Left renal pelvis (tissue), 4 donors: ENCODE data around the gene SERPINA6. TPM values are rescaled to one million over a fixed set of nuclear protein-coding genes. Genes with fewer than 3 reads are reported as not detected.
"Not testable (repeated sequence)": the region's sequence is repeated elsewhere in the genome, so short reads cannot be mapped to it uniquely, and the experiment has no call there.

ENCODE experiments used
- DNase-seq, 4 donors: peaks; one replicate each; pipeline ENCODE4 v3.0.0-alpha.2; 2013; ENCODE audit warnings: low read depth in 4 of 4, low spot score in 3 of 4
- polyA plus RNA-seq, 4 donors: library from polyadenylated mRNA; unstranded; fragments of 120-200 nt; gene quantifications; one replicate each; pipeline ENCODE4 v1.2.1, GENCODE V29; 2013; ENCODE audit not compliant: insufficient read length in 4 of 4

SERPINA6 gene
- polyA plus RNA-seq, 4 donors: 1.4 to 7.3 (median 3.9) TPM

GRCh38 chr14:94295360-94296180, 27.6 kb downstream of the SERPINA6 start:
- DNase-seq: no peak

- DNase-seq: no peak
Measured at GRCh38 chr14:94293578-94293924, 29.6 kb downstream of the SERPINA6 start.

DNA sequence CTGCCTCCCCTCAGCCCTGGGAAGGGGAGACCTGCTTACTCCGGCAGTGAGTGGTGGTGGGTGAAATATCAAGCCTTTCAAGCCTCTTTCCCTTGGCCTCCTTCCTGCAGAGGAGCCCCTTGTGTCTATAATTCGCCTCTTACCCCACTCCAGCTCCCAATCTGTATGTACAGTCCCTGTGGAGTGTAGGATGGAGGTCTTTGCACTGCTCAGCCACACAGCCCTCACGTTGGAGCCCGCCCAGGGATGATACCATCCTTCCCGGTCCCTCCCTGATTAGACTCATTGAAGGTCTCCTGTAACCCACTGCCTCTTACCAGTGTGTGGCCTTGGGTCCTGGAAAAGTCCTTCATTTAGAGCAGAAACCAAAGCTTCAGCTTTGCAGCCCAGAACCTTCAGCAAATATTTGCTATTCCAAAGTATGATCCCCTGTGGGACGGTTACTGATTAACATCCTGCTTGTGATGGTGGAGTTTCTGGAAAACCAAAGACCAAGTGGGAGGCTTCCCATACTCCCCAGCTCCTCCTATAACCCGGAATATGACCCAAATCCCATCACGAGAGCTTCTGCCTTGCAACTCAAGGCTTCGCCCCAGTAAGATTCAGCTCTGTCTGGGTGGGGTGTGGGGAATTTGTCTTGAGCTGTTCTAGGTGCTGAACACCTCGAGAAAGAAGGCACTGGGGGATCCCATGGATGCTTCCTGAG, 30.1 kb downstream of the SERPINA6 start, which contains the start of gene SERPINA10:
TSS of gene SERPINA10 (minus strand) at position 397 of the 706 bp plus-strand sequence. CDS start 2,675 bp downstream, outside the sequence.
- DNase-seq: no peak

GRCh38 chr14:94292526-94292871, 30.6 kb downstream of the SERPINA6 start:
- no peak for DNase-seq

- no peak for DNase-seq
Measured at GRCh38 chr14:94291906-94292525, 31.1 kb downstream of the SERPINA6 start.

GRCh38 chr14:94291159-94291905, 31.8 kb downstream of the SERPINA6 start:
- no peak for DNase-seq

GRCh38 chr14:94290197-94290596, 32.9 kb downstream of the SERPINA6 start:
- DNase-seq: no peak

- DNase-seq: no peak
Measured at GRCh38 chr14:94288610-94289465, 34.3 kb downstream of the SERPINA6 start.

GRCh38 chr14:94285158-94285557, 38.0 kb downstream of the SERPINA6 start:
- no peak for DNase-seq

- no peak for DNase-seq
Measured at GRCh38 chr14:94284221-94284620, 38.9 kb downstream of the SERPINA6 start.

DNA sequence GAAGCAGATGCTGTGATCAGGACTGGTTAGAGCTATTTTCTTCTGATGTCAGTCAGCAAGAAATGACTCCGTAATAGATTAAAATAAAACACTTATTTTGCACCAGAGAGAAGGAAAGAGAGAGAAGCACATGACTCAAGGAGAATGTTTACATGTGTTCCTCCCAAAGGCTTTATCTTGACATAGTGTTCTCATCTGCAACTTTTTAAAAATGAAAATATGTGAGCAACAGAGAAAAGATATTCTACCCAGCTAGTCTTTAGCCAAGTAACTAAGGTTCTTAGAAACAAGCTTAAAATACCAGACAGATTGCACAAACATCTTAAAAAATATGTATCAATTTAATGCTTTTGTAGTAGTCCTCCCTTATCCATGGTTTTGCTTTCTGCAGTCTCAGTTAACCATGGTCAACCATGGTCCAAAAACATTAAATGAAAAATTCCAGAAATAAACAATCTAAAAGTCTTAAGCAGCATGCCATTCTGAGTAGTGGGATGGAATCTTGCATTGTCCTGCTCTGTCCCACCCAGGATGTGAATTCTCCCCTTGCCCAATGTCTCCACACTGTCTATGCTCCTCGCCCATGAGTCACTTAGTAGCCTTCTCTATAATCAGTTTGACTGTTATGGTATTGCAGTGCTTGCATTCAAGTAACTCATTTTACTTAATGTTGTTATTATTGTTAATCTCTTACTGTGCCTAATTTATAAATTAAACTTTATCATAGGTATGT, 40.0 kb downstream of the SERPINA6 start:
- DNase-seq: no peak

DNA sequence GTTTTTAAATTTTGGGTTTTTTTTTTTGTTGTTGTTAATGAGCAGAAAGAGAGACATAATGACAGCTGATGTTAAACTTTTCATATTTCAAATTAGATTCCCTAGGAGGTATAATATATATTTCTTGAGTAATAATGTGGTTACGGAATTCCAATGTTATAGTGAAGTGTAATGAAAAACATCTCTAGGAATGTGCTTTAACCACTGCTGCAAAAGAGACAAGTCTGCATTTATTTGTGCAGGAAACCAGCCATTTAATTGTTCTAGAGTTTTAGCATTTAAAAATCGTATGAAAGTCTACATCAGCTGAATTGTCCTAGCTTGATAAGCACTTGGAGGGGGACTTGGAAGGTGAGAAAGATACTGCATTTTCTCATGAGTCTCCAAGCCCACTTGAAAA, 44.4 kb downstream of the SERPINA6 start:
- DNase-seq: no peak

DNA sequence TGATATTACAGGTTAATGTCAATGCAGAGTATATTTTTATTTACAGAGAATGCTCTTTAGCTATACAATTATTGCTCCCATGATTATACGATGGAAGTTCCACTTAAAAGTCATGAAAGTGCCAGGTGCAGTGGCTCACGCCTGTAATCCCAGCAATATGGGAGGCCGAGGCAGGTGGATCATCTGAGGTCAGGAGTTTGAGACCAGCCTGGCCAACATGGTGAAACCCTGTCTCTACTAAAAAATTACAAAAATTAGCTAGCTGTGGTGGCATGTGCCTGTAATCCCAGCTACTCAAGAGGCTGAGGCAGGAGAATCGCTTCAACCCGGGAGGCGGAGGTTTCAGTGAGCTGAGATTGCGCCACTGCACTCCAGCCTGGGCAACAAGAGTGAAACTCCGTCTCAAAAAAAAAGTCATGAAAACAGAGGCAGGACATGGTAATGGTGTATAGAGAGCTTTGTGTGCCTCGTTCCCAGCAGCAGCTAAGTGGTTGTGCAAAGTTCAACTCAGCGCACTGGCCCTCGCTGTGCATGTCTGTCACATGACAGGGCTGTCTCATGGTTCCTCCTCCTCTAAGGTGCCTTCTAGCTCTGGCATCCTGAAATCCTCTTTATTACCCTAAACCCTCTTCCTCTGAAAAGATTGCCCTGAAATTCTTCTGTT, 46.1 kb downstream of the SERPINA6 start:
- DNase-seq: not testable (repeated sequence)

DNA sequence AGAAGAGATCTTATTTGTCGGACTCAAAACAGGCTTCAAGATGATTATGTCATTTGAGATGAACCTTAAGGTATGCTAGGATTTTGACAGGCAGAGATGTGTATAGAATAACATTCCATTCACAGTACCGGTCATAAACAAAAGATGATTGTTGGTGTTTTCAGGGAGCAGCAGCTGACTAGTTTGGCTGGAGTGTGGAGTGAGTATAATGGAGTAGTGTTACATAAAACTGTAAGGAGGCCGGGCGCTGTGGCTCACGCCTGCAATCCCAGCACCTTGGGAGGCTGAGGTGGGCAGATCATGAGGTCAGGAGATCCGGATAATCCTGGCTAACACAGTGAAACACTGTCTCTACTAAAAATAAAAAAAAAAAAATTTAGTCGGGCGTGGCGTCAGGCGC, 54.0 kb downstream of the SERPINA6 start:
- no peak for DNase-seq

DNA sequence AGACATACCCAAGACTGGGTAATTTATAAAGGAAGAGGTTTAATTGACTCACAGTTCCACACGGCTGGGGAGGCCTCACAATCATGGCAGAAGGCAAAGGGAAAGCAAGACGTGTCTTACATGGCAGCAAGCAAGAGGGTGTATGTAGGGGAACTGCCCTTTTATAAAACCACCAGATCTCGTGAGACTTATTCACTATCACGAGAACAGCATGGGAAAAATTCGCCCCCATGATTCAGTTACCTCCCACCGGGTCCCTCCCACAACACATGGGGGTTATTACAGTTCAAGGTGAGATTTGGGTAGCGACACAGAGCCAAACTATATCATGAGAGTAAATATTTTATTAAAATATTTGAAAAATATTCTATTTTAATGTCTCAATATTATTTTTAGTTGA, 54.6 kb downstream of the SERPINA6 start:
- not testable (repeated sequence) for DNase-seq

GRCh38 chr14:94267352-94267751, 55.8 kb downstream of the SERPINA6 start:
- DNase-seq: no peak

GRCh38 chr14:94264195-94264594, 58.9 kb downstream of the SERPINA6 start:
- DNase-seq: not testable (repeated sequence)
